OCI-LY7 (cell line): ENCODE results near the gene TSHZ2.

Source experiments
- CTCF ChIP-seq: fragments of 200-600 bp; sonication (generic); conservative IDR thresholded peaks from 2 replicates; pipeline ENCODE4 v1.5.1; 2014; ENCODE audit warnings: mild to moderate bottlenecking, antibody characterized with exemption, low read length, moderate library complexity, mixed read lengths
- EZH2phosphoT487 ChIP-seq: fragments of 200-600 bp; sonication (generic); IDR thresholded peaks from 2 replicates; pipeline ENCODE4 v1.6.1; 2018; ENCODE audit warnings: low read depth, borderline replicate concordance, mild to moderate bottlenecking, mixed run types, antibody characterized with exemption, low read length, moderate library complexity, mixed read lengths

- TF ChIP-seq CTCF (no peak), EZH2phosphoT487 (no peak)
Observed at GRCh38 chr20:52987295-52987694, 15.1 kb downstream of the TSHZ2 start.
